Osteoblast (primary cell): ENCODE measurements around the gene PUS1. TPM values are rescaled to one million over a fixed set of nuclear protein-coding genes. Genes with fewer than 3 reads are reported as not detected.

ENCODE experiments used
- DNase-seq: peaks from one replicate; pipeline ENCODE4 v3.0.0; 2011; ENCODE audit warnings: low spot score, mixed read lengths; ENCODE audit not compliant: insufficient read length; ENCODE audit errors: missing footprints
- H2AFZ ChIP-seq: 2 replicates; pipeline ENCODE4 v1.6.0; 2011; ENCODE audit warnings: mild to moderate bottlenecking, low read length
- H3K27ac ChIP-seq: 2 replicates; pipeline ENCODE4 v1.5.1; 2011; ENCODE audit warnings: mild to moderate bottlenecking, low read depth, low read length, moderate library complexity
- H3K27me3 ChIP-seq: 2 replicates; pipeline ENCODE4 v1.6.0; 2012; ENCODE audit warnings: mild to moderate bottlenecking, control low read depth, inconsistent platforms, low read length, moderate library complexity; ENCODE audit not compliant: insufficient read depth
- H3K36me3 ChIP-seq: 2 replicates; pipeline ENCODE4 v1.5.1; 2011; ENCODE audit warnings: mild to moderate bottlenecking, low read length, control low read depth, moderate library complexity; ENCODE audit not compliant: insufficient read depth
- H3K4me1 ChIP-seq: 2 replicates; pipeline ENCODE4 v1.5.1; 2011; ENCODE audit warnings: mild to moderate bottlenecking, low read length, control low read depth, moderate library complexity; ENCODE audit not compliant: insufficient read depth
- H3K4me2 ChIP-seq: 2 replicates; pipeline ENCODE4 v1.6.0; 2011; ENCODE audit warnings: mild to moderate bottlenecking, low read length; ENCODE audit not compliant: insufficient read depth
- H3K4me3 ChIP-seq: fragments of 200-600 bp; sonication (generic); 3 replicates; pipeline ENCODE4 v1.5.1; 2012; ENCODE audit warnings: mild to moderate bottlenecking, low read length, inconsistent platforms; ENCODE audit not compliant: insufficient read depth
- H3K79me2 ChIP-seq: 2 replicates; pipeline ENCODE4 v1.6.0; 2012; ENCODE audit warnings: mild to moderate bottlenecking, low read length, control low read depth, inconsistent platforms; ENCODE audit not compliant: insufficient read depth
- H3K9me3 ChIP-seq: 2 replicates; pipeline ENCODE4 v1.5.1; 2011; ENCODE audit warnings: low read depth, low read length, control low read depth
- H4K20me1 ChIP-seq: 2 replicates; pipeline ENCODE4 v1.6.0; 2012; ENCODE audit warnings: mild to moderate bottlenecking, low read length, control low read depth; ENCODE audit not compliant: insufficient read depth
- total RNA-seq: library from RNA; depleted of rRNA; stranded (reverse); fragments of >200 nt; gene quantifications from 2 replicates; pipeline ENCODE4 v1.2.3, GENCODE V29; 2012
- TF ChIP-seq, protein P1 (sequence below): IDR thresholded peaks from 2 replicates; pipeline ENCODE4 v1.5.1; 2011; ENCODE audit warnings: mild to moderate bottlenecking, low read depth, low read length, moderate library complexity; ENCODE audit errors: extremely low read depth

The PUS1 gene
- total RNA-seq, 1 donor: 7.6 TPM

DNA sequence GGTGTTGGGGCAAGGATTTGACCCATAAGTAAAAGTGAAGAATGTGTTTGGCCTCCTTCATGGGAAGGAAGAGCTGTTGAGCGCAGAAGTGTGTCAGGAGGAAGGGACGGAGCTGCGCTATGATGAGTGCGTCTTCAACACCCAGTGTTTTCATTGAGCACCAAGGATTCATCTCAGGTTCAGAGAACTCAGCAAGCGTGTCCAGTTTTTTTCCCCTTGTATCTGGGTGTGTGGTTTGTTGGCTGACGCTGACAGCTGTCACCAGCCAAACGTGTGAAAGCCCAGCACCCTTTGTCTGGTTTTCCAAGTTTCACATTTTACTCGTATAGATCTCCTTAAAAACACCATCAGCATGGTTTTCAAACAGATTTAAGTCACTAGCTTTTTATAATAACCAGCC lies 33.0 kb downstream of the PUS1 start:
- H3K4me3 ChIP-seq: no peak overlapping the region
- no peak for DNase-seq
- H3K79me2 ChIP-seq: peaks cover 85% of the 10 kb centered on the region
- H3K9me3 ChIP-seq: no peaks in the 10 kb centered on the region
- no peak overlapping the region for H3K4me2 ChIP-seq
- TF ChIP-seq, protein P1, sequence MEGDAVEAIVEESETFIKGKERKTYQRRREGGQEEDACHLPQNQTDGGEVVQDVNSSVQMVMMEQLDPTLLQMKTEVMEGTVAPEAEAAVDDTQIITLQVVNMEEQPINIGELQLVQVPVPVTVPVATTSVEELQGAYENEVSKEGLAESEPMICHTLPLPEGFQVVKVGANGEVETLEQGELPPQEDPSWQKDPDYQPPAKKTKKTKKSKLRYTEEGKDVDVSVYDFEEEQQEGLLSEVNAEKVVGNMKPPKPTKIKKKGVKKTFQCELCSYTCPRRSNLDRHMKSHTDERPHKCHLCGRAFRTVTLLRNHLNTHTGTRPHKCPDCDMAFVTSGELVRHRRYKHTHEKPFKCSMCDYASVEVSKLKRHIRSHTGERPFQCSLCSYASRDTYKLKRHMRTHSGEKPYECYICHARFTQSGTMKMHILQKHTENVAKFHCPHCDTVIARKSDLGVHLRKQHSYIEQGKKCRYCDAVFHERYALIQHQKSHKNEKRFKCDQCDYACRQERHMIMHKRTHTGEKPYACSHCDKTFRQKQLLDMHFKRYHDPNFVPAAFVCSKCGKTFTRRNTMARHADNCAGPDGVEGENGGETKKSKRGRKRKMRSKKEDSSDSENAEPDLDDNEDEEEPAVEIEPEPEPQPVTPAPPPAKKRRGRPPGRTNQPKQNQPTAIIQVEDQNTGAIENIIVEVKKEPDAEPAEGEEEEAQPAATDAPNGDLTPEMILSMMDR: no peak
- peaks cover 17% of the 10 kb centered on the region for H3K4me1 ChIP-seq
- no peak overlapping the region for H3K27ac ChIP-seq
- H3K27me3 ChIP-seq: no peaks in the 10 kb centered on the region
- peaks cover 50% of the 10 kb centered on the region for H4K20me1 ChIP-seq
- peaks cover 9% of the 10 kb centered on the region for H3K36me3 ChIP-seq
- H2AFZ ChIP-seq: no peak overlapping the region

DNA sequence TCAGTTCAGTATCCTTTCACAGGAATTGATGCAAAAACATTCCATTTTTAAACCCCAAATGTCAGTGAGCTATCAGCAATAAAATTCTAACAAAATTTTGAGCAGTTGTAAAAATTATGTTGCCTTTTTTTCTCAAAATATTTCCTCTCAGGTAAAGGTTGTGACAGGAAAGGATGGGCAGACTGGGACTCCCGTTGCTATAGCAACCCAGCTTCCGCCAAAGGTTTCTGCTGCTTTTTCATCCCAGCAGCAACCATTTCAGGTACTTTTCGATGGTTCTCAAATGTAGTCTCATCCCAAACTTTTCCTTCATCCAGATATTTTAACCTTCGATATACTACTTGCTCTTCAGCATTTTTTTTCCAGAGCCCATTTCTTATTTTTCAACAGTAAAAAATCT lies 34.3 kb downstream of the PUS1 start:
- H3K79me2 ChIP-seq: peaks cover 87% of the 10 kb centered on the region
- H3K4me3 ChIP-seq: no peak overlapping the region
- H2AFZ ChIP-seq: no peak overlapping the region
- no peaks in the 10 kb centered on the region for H3K9me3 ChIP-seq
- no peaks in the 10 kb centered on the region for H3K27me3 ChIP-seq
- H4K20me1 ChIP-seq: peaks cover 43% of the 10 kb centered on the region
- peaks cover 17% of the 10 kb centered on the region for H3K4me1 ChIP-seq
- H3K36me3 ChIP-seq: peaks cover 9% of the 10 kb centered on the region
- TF ChIP-seq, protein P1: no peak
- DNase-seq: no peak
- H3K4me2 ChIP-seq: no peak overlapping the region
- H3K27ac ChIP-seq: no peak overlapping the region

DNA sequence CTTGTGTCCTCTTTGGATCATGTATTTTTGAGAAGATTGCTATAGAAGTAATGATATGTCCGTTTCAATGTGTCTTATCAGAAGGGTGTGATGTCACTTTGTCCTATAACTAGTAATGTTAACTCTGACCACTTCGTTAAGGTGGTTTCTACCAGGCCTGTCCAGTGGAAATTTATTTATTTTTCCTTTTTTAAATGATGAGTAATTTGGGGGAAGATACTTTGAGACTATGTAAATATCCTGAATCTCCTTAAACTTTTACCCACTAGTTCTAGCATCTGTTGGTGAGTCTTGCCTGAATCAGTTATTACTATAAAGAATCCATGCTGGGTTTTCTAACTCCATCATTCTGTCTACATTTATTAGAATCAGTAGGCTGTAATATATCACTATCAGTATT lies 36.0 kb downstream of the PUS1 start:
- Histone ChIP-seq H3K27me3 (no peaks in the 10 kb centered on the region), H4K20me1 (peaks cover 26% of the 10 kb centered on the region), H3K9me3 (no peaks in the 10 kb centered on the region), H3K4me2 (peak overlapping the region; percentile 8), H3K27ac (peak overlapping the region; percentile 4), H2AFZ (no peak overlapping the region), H3K79me2 (peaks cover 87% of the 10 kb centered on the region), H3K4me1 (peaks cover 12% of the 10 kb centered on the region), H3K4me3 (no peak overlapping the region), H3K36me3 (peaks cover 9% of the 10 kb centered on the region)
- no peak for DNase-seq
- TF ChIP-seq, protein P1: no peak

DNA sequence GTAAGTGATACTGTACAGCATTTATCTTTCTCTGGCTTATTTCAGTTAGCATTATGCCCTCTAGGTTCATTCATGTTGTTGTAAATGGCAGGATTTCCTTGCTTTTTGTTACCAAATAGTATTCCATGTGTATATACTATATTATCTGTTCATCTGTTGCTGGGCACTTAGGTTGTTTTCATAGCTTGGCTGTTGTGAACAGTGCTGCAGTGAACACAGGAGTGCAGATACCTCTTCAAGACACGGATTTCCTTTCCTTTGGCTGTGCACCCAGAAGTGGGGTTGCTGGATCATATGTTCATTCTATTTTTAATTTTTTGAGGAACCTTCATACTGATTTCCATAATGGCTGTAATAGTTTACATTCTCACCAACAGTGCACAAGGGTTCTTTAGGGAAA lies 42.1 kb downstream of the PUS1 start:
- Histone ChIP-seq H3K4me1 (no peaks in the 10 kb centered on the region), H3K27ac (no peak overlapping the region), H3K79me2 (peaks cover 96% of the 10 kb centered on the region), H4K20me1 (peaks cover 15% of the 10 kb centered on the region), H2AFZ (no peak overlapping the region), H3K36me3 (no peaks in the 10 kb centered on the region), H3K9me3 (no peaks in the 10 kb centered on the region), H3K27me3 (no peaks in the 10 kb centered on the region), H3K4me2 (no peak overlapping the region), H3K4me3 (no peak overlapping the region)
- no peak for DNase-seq
- TF ChIP-seq, protein P1: no peak
